Activated T-helper 1 cell treated with Interleukin-2 at 50 U/mL for 16 hours (primary cell): Measurements from ENCODE around the gene STAT3.
"Not testable (repeated sequence)": the region's sequence is repeated elsewhere in the genome, so short reads cannot be mapped to it uniquely, and the experiment has no call there.

ENCODE experiments used
- DNase-seq: peaks from one replicate; pipeline ENCODE4 v3.0.0-alpha.2; 2020; ENCODE audit warnings: low read depth

The STAT3 gene

GRCh38 chr17:42388381-42389134 lies at the start of gene STAT3:
TSS of gene STAT3 (minus strand) at chr17:42388442. CDS start at chr17:42348516, 39,926 bp downstream.
- peak; percentile 100 for DNase-seq

GRCh38 chr17:42436391-42436790 lies 48.1 kb upstream of the STAT3 start:
- DNase-seq: no peak

GRCh38 chr17:42431758-42432161 lies 43.5 kb upstream of the STAT3 start:
- no peak for DNase-seq

GRCh38 chr17:42429726-42430447 lies 41.6 kb upstream of the STAT3 start:
- DNase-seq: no peak

GRCh38 chr17:42428141-42428944 lies 40.1 kb upstream of the STAT3 start:
- DNase-seq: no peak

- DNase-seq: no peak
Measured at GRCh38 chr17:42424991-42425610, 36.9 kb upstream of the STAT3 start.

- DNase-seq: no peak
Measured at GRCh38 chr17:42423766-42424165, 35.5 kb upstream of the STAT3 start.

- no peak for DNase-seq
Measured at GRCh38 chr17:42422958-42423712, 34.9 kb upstream of the STAT3 start, which contains the start of gene CAVIN1. TSS of gene CAVIN1 (minus strand) at chr17:42423256. CDS start at chr17:42423097, 159 bp downstream.

- DNase-seq: no peak
Measured at GRCh38 chr17:42422412-42422957, 34.2 kb upstream of the STAT3 start.

- no peak for DNase-seq
Measured at GRCh38 chr17:42421507-42422338, 33.5 kb upstream of the STAT3 start.

- no peak for DNase-seq
Measured at GRCh38 chr17:42421136-42421506, 32.9 kb upstream of the STAT3 start.

GRCh38 chr17:42417981-42418380 lies 29.7 kb upstream of the STAT3 start:
- DNase-seq: not testable (repeated sequence)

- peak; percentile 40 for DNase-seq
Measured at GRCh38 chr17:42414704-42415409, 26.6 kb upstream of the STAT3 start.

- DNase-seq: no peak
Measured at GRCh38 chr17:42413464-42414040, 25.3 kb upstream of the STAT3 start.

- DNase-seq: no peak
Measured at GRCh38 chr17:42411905-42412679, 23.9 kb upstream of the STAT3 start.

- DNase-seq: no peak
Measured at GRCh38 chr17:42411361-42411760, 23.1 kb upstream of the STAT3 start.

- no peak for DNase-seq
Measured at GRCh38 chr17:42410319-42410685, 22.1 kb upstream of the STAT3 start.
